Subcutaneous adipose tissue (tissue), 4 donors: ENCODE results near the gene KLF11. TPM values are rescaled to one million over a fixed set of nuclear protein-coding genes. Genes with fewer than 3 reads are reported as not detected.

Source experiments
- total RNA-seq, 4 donors: library from RNA; depleted of rRNA; stranded (reverse); fragments of >200 nt; gene quantifications; one replicate each; pipeline ENCODE4 v1.1.0, GENCODE V29; 2016
- TF ChIP-seq, protein P1 (sequence below): fragments of 450-650 bp; IDR thresholded peaks from one replicate; pipeline ENCODE4 v1.5.1; 2016; ENCODE audit warnings: low read depth, mild to moderate bottlenecking, control low read depth, antibody characterized with exemption, moderate library complexity

KLF11 gene
- total RNA-seq, 4 donors from 2014 or later: 24.2 to 47.9 (median 30.6) TPM

DNA sequence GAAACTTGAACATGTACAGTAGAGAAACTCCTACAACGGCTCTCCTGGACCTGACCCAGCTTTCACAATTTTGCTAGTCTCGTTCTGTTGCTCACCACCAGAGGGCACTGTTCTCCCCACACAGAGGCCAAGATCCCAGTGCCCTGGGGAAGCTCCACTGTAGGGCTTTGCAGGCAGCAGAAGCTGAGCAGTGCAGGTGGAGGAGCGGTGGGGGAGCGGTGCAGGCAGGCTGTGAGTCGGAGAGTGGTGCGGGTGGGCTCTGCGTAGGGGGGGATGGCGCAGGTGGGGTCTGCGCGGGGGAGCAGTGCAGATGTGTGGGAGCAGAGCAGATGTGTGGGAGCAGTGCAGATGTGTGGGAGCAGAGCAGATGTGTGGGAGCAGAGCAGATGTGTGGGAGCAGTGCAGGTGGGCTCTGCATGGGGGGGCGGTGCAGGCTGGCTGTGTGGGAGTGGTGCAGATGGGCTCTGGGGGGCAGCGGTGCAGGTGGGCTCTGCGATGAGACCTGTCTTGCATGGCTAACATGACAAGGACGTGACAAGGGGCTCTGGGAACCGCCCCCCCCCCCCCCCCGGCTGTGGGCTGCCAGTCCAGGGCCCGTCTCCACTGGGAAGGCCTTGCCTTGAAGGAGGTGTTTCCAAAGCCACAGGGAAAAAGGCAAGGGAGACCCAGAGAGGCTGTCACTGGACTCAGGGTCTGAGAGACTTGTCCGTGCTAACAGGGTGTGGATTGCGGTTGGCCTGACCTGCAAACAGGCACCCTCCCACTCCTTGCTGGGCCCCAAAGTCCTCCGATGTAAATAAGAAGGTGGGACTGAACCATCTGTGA is 29.5 kb downstream of the KLF11 start:
- TF ChIP-seq, protein P1, sequence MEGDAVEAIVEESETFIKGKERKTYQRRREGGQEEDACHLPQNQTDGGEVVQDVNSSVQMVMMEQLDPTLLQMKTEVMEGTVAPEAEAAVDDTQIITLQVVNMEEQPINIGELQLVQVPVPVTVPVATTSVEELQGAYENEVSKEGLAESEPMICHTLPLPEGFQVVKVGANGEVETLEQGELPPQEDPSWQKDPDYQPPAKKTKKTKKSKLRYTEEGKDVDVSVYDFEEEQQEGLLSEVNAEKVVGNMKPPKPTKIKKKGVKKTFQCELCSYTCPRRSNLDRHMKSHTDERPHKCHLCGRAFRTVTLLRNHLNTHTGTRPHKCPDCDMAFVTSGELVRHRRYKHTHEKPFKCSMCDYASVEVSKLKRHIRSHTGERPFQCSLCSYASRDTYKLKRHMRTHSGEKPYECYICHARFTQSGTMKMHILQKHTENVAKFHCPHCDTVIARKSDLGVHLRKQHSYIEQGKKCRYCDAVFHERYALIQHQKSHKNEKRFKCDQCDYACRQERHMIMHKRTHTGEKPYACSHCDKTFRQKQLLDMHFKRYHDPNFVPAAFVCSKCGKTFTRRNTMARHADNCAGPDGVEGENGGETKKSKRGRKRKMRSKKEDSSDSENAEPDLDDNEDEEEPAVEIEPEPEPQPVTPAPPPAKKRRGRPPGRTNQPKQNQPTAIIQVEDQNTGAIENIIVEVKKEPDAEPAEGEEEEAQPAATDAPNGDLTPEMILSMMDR: no peak

DNA sequence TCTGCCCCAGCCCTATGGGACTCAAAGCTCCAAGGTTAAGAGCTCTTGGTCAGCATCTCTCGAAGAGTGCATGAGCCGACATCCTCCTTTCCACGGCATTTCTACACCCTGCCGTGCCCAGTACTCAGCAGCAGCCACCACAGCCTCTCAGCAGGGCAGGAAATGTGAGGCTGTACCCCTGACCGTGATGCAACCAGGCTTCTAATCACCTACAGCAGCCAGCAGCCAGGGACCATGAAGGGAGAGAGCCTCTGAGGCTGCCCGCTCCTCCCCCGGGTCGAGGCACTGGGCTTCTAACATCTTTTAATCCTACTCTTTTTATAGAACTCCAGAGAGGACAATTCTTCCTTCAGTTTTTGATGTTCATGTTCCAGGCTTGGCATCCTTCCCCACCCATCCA is 30.4 kb downstream of the KLF11 start:
- TF ChIP-seq, protein P1: no peak

DNA sequence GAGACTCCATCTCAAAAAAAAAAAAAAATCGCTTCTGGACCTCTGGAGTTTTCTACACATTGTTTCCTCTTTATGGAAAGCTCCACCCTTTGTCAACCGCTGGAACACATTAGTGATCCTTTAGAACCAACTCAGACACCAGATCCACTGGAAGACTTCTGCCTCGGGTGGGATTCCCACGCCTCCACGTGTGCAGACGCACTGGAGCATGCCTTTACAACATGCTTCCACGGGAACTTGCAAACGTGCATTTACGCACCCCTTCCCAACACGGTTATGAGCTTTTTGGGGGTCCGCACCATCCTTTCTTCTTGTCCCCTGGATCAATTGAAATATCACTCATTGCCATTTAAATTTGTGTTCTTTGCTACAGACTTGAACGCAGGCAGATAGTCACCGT is 31.8 kb downstream of the KLF11 start:
- TF ChIP-seq, protein P1: no peak

DNA sequence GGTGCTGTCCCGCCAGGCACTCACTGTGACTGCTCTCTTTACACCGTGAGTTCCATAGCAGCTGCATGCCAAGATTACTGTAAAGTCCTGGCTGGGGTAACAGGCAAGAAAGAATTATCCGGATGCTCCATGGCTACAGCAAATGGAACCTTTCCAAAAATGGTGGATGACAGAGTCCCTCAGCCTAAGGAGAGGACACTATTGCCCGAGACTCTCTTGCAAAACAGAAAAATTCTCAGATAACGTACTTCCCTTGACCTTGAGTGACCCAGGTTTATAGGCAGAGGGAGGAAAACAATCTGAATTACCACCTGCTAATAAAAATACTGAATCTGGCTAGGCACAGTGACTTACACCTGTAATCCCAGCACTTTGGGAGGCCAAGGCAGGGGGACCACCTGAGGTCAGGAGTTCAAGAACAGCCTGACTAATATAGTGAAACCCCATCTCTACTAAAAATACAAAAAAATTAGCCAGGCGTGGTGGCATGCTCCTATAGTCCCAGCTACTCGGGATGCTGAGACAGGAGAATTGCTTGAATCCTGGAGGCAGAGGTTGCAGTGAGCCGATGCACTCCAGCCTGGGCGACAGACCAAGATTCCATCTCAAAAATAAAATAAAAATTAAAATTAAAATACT is 32.3 kb downstream of the KLF11 start:
- TF ChIP-seq, protein P1: no peak

DNA sequence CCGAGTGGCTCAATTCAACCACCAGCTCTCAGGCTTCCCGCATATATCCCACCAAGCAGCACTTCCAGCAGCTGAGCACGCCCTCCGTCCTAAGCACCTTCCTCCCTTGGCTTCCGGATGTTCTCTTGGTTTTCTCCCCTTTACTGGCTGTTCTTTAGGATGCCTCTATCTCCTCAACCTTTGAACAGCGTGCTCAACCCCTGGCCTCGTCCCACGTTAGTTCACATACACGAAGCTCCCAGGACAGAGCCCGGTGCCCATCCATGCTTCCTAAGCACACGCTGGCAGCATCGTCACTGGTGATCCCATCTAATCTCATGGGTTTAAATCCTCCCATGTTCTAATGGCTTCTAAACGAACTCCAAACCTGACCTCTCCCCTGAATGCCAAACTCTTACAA is 33.2 kb downstream of the KLF11 start:
- TF ChIP-seq, protein P1: no peak

DNA sequence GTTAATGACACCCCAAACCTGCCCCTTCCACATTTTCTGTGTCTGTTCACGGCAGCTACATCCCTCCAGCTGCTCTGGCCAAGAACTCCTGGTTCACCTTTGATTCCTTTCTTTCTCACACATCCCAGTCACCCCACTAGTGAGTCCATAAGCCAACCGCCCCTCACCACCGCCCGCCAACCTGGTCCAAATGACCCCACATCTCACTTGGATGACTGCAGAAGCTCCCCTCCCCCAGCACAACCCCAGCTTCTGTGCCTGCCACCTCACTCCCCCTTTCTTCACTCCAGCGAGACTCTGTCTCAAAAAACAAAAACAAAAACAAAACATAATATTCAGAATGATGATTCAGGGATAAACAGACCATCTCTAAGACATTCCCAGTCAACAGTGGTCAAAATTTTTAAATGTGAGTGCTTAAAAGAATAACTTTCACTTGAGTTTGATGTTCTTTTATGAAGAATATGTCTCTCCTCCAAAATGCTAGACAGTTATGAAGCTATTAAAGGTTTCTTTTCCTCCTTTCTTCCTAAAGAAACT is 33.7 kb downstream of the KLF11 start:
- TF ChIP-seq, protein P1: no peak

DNA sequence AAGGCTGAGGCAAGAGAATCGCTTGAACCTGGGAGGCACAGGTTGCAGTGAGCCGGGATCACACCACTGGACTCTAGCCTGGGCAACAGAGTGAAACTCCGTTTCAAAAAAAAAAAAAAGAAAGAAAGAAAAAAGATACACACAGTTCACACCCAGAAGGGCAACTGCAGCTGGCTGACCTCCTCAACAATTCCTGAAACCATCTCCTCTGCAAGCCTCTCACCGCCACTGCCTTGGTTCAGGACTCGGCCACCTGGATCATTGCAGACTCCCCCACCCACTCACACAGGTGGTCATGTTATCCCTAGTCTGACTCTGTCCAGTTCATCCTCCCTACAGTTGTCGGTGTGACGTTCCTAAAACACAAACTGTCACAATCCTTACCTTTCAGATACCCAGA is 34.7 kb downstream of the KLF11 start:
- TF ChIP-seq, protein P1: no peak
